Forelimb muscle (tissue), 1 donor: ENCODE data around the gene PLEKHG4B. TPM values are rescaled to one million over a fixed set of nuclear protein-coding genes. Genes with fewer than 3 reads are reported as not detected.

Source experiments
- DNase-seq: peaks from one replicate; pipeline ENCODE4 v3.0.0-alpha.2; 2013; ENCODE audit warnings: low read depth
- polyA plus RNA-seq: library from polyadenylated mRNA; unstranded; fragments of 120-200 nt; gene quantifications from one replicate; pipeline ENCODE4 v1.2.1, GENCODE V29; 2013; ENCODE audit not compliant: insufficient read length

Gene PLEKHG4B
- polyA plus RNA-seq, 1 donor, result 0.46 TPM

GRCh38 chr5:75331-76320, 16.3 kb upstream of the PLEKHG4B start:
- no peak for DNase-seq

GRCh38 chr5:76358-77169, 15.4 kb upstream of the PLEKHG4B start:
- DNase-seq, result no peak

- no peak for DNase-seq
Observed at GRCh38 chr5:77170-77501, 14.8 kb upstream of the PLEKHG4B start.

- DNase-seq, result no peak
Observed at GRCh38 chr5:77546-77945, 14.4 kb upstream of the PLEKHG4B start.

- DNase-seq, result no peak
Observed at GRCh38 chr5:77957-78804, 13.8 kb upstream of the PLEKHG4B start.

- DNase-seq, result no peak
Observed at GRCh38 chr5:78805-79149, 13.2 kb upstream of the PLEKHG4B start.

- DNase-seq, result no peak
Observed at GRCh38 chr5:79263-79662, 12.7 kb upstream of the PLEKHG4B start.

GRCh38 chr5:79821-80220, 12.1 kb upstream of the PLEKHG4B start:
- DNase-seq, result no peak

GRCh38 chr5:81391-82021, 10.5 kb upstream of the PLEKHG4B start:
- no peak for DNase-seq

GRCh38 chr5:82097-82496, 9.9 kb upstream of the PLEKHG4B start:
- no peak for DNase-seq

- DNase-seq, result no peak
Observed at GRCh38 chr5:82570-82969, 9.4 kb upstream of the PLEKHG4B start.

GRCh38 chr5:83029-83428, 8.9 kb upstream of the PLEKHG4B start:
- no peak for DNase-seq

- DNase-seq, result no peak
Observed at GRCh38 chr5:85334-85995, 6.5 kb upstream of the PLEKHG4B start.

- no peak for DNase-seq
Observed at GRCh38 chr5:89337-90286, 2.4 kb upstream of the PLEKHG4B start.

- DNase-seq, result no peak
Observed at GRCh38 chr5:90590-91547, 1.1 kb upstream of the PLEKHG4B start.

GRCh38 chr5:92401-93220, 643 bp downstream of the PLEKHG4B start:
- no peak for DNase-seq

GRCh38 chr5:93221-93980, 1.4 kb downstream of the PLEKHG4B start:
- DNase-seq, result no peak
